SK-N-MC (cell line): ENCODE data around the gene MAST2.

ENCODE experiments used
- EZH2 ChIP-seq: fragments of 200-600 bp; sonication (generic); IDR thresholded peaks from one replicate; pipeline ENCODE4 v1.6.1; 2017; ENCODE audit warnings: antibody characterized with exemption
- POLR2AphosphoS5 ChIP-seq: IDR thresholded peaks from 2 replicates; pipeline ENCODE4 v1.6.1; 2012; ENCODE audit warnings: mild to moderate bottlenecking, low read depth, low read length, borderline replicate concordance

DNA sequence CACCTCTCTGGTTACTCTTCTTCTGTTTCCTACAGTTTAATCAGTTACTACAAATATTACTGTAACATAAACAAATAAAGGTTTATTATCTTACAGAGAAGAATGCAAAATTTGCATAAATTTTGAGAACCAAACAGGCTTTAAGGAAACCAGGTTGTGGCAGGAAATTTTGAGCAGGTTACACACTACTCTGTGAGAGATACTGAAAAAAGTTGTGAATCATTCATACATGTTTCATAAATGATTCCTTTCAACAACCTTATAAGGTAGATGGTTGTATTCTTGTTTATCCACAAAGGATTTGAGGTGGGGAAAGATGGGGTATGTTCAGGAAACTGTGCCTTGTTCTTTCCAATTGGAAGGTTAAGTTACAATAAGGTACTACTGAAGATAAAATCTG lies 58.6 kb downstream of the MAST2 start:
- TF ChIP-seq POLR2AphosphoS5, result no peak
- no peak for TF ChIP-seq EZH2
